ENCODE measurements around the gene LGI1.

DNA sequence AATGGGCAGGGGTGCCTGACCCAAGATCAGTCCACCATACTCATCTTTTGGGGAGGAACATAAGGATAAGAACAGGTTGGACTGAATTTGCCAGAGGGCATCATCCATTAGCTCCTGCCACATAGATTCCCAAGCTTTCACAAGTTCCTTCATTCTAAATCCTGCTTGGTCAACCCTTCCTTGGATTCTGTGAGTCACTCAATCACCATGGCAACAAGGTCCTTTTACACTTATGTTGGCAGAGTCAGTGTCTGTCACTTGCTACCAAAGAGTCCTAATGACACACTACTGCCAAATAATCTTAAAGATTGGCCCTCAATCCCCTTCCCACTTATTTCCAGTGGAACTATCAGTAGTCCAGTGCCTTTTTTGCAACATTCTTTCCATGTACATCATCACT lies 5.0 kb upstream of the LGI1 start:
- no peak for TF ChIP-seq POLR2A (IDR thresholded peaks at IDR 0.05; ENCODE audit: extremely low read depth, insufficient read length)
- TF ChIP-seq CTCF (IDR thresholded peaks at IDR 0.05; ENCODE audit: low read depth, low read length): no peak

Data from NB4 (cell line).